Panc1 (cell line): ENCODE data around the gene KRT78. TPM values are rescaled to one million over a fixed set of nuclear protein-coding genes. Genes with fewer than 3 reads are reported as not detected.

Experiments used
- ATAC-seq: fragments of 200-7000 bp; cut with Tn5 transposase; 2 replicates; pipeline ENCODE4 v1.9.1; 2020; ENCODE audit warnings: mild to moderate bottlenecking, moderate library complexity
- BruUV-seq: library from RNA; stranded (reverse); fragments of 400-500 nt; replicated peaks from 2 replicates; lab custom pipeline; 2021; lab: Mats Ljungman, UMichigan
- CTCF ChIA-PET: fragments of 300-600 bp; sonication (Branson Sonifier 250); formaldehyde crosslinking; loops from one replicate; lab custom pipeline; 2022; ENCODE audit warnings: antibody characterized with exemption; lab: Charles Lee
- POLR2A ChIA-PET: fragments of 300-600 bp; sonication (Branson Sonifier 250); formaldehyde crosslinking; loops from one replicate; lab custom pipeline; 2022; ENCODE audit warnings: antibody characterized with exemption; lab: Charles Lee
- DNase-seq: peaks from one replicate; pipeline ENCODE4 v3.0.0-alpha.2; 2010; ENCODE audit warnings: low read depth, low spot score
- H3K27ac ChIP-seq: 2 replicates; pipeline ENCODE4 v1.5.1; 2011; ENCODE audit warnings: mild to moderate bottlenecking, low read length, inconsistent platforms
- H3K27me3 ChIP-seq: fragments of 200-500 bp; sonication (Bioruptor generic); 2 replicates; pipeline ENCODE4 v1.6.0; 2014; ENCODE audit warnings: low read length, inconsistent platforms; ENCODE audit not compliant: control insufficient read depth, insufficient read depth
- H3K36me3 ChIP-seq: fragments of 200-500 bp; sonication (Bioruptor generic); 2 replicates; pipeline ENCODE4 v1.5.1; 2014; ENCODE audit warnings: inconsistent platforms, mild to moderate bottlenecking, low read length, moderate library complexity; ENCODE audit not compliant: control insufficient read depth, insufficient read depth
- H3K4me1 ChIP-seq: 2 replicates; pipeline ENCODE4 v1.5.1; 2011; ENCODE audit warnings: inconsistent platforms, mild to moderate bottlenecking, low read length, moderate library complexity; ENCODE audit not compliant: control insufficient read depth, insufficient read depth
- H3K4me3 ChIP-seq, 2 experiments: 2 replicates each; pipeline ENCODE4 v1.5.1; 2011 to 2012; ENCODE audit warnings: low read depth in 2 of 2, low read length in 2 of 2, mild to moderate bottlenecking in 2 of 2, inconsistent platforms in 1 of 2, moderate library complexity in 1 of 2
- H3K9me3 ChIP-seq: fragments of 200-500 bp; sonication (Bioruptor generic); 2 replicates; pipeline ENCODE4 v1.5.1; 2014; ENCODE audit warnings: low read depth, mild to moderate bottlenecking, inconsistent platforms, low read length, moderate library complexity; ENCODE audit not compliant: control insufficient read depth, insufficient read depth
- POLR2AphosphoS5 ChIP-seq: IDR thresholded peaks from 2 replicates; pipeline ENCODE4 v1.6.1; 2012; ENCODE audit warnings: mild to moderate bottlenecking, low read depth, low read length, moderate library complexity
- SIN3A ChIP-seq: IDR thresholded peaks from 2 replicates; pipeline ENCODE4 v1.6.1; 2012; ENCODE audit warnings: low read depth, mild to moderate bottlenecking, low read length, moderate library complexity, borderline replicate concordance; ENCODE audit not compliant: insufficient read depth
- TCF7L2 ChIP-seq: IDR thresholded peaks from 2 replicates; pipeline ENCODE4 v1.6.1; 2011; ENCODE audit warnings: mild to moderate bottlenecking, low read depth, low read length, inconsistent platforms
- in situ Hi-C: cut with HindIII; loops from 2 replicates; pipeline ENCODE4 v1.10.0; 2016; ENCODE audit warnings: low sequenced_read_pairs, low pct_unique_long_range_greater_than_20kb
- intact Hi-C: fragments of 100-400 bp; cut with micrococcal nuclease; formaldehyde crosslinking; loops from one replicate; pipeline ENCODE4 v1.10.0; 2022; ENCODE audit not compliant: unreplicated experiment
- total RNA-seq: library from RNA; stranded (reverse); gene quantifications from one replicate; pipeline ENCODE4 v1.2.1, GENCODE V29; 2021; ENCODE audit not compliant: unreplicated experiment
- TF ChIP-seq, protein P1 (sequence below): fragments of 450-650 bp; IDR thresholded peaks from 2 replicates; pipeline ENCODE4 v1.5.1; 2017; ENCODE audit warnings: mild to moderate bottlenecking
- TF ChIP-seq, protein P2 (sequence below), 2 experiments: IDR thresholded peaks; 2 replicates each; pipeline ENCODE4 v1.6.1; 2011 to 2012; ENCODE audit warnings: low read depth in 2 of 2, control low read depth in 1 of 2, low read length in 1 of 2, mild to moderate bottlenecking in 1 of 2, moderate library complexity in 1 of 2; ENCODE audit not compliant: insufficient read depth in 1 of 2

KRT78 gene
- total RNA-seq, 1 experiment from 2014 or later = not detected

DNA sequence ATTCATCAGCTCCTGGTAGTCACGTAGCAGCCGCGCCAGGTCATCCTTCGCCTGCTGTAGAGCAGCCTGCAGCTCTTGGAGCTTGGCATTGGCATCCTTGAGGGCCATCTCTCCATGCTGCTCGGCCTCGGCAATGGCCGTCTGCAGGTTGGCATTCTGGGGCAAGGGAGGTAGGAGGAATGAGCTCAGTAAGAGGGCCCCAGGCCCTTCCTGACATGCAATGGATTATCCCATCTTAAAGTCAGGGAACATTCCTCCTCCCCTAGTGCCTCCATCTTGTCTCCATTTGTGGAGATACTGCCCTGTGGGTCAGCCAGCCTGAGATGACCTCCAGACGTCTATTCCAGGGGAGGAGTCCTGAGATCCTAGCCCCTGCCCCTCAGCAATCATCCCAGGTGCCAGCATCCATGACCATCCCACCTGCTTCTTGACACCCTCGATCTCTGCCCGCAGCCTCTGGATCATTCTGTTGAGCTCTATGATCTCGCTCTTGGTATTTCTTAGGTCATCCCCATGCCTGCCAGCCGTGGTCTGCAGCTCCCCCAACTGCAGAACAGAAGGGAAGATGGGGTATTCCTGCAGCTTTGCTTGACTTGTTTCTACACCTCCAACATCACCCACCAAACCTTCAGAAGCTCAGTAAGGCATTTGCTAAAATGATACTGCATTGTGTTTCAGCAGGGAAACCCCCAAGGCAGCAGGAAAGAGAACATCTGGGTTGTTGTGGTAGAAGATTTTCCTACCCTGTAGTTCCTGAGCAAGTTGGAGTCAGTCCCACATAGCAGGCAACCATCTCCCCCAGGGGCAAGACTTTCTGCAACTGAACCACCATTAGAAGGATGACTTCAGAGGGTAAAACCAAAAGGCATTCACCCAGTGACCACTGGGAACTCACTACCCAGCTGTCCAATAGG lies 57.3 kb downstream of the KRT78 start:
- intact Hi-C loops = no loop called here
- no peaks in the 10 kb centered on the region for H3K36me3 ChIP-seq
- no peaks in the 10 kb centered on the region for H3K9me3 ChIP-seq
- TF ChIP-seq SIN3A (no peak), TCF7L2 (no peak), POLR2AphosphoS5 (no peak)
- TF ChIP-seq, protein P1, sequence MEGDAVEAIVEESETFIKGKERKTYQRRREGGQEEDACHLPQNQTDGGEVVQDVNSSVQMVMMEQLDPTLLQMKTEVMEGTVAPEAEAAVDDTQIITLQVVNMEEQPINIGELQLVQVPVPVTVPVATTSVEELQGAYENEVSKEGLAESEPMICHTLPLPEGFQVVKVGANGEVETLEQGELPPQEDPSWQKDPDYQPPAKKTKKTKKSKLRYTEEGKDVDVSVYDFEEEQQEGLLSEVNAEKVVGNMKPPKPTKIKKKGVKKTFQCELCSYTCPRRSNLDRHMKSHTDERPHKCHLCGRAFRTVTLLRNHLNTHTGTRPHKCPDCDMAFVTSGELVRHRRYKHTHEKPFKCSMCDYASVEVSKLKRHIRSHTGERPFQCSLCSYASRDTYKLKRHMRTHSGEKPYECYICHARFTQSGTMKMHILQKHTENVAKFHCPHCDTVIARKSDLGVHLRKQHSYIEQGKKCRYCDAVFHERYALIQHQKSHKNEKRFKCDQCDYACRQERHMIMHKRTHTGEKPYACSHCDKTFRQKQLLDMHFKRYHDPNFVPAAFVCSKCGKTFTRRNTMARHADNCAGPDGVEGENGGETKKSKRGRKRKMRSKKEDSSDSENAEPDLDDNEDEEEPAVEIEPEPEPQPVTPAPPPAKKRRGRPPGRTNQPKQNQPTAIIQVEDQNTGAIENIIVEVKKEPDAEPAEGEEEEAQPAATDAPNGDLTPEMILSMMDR = no peak
- TF ChIP-seq, protein P2, sequence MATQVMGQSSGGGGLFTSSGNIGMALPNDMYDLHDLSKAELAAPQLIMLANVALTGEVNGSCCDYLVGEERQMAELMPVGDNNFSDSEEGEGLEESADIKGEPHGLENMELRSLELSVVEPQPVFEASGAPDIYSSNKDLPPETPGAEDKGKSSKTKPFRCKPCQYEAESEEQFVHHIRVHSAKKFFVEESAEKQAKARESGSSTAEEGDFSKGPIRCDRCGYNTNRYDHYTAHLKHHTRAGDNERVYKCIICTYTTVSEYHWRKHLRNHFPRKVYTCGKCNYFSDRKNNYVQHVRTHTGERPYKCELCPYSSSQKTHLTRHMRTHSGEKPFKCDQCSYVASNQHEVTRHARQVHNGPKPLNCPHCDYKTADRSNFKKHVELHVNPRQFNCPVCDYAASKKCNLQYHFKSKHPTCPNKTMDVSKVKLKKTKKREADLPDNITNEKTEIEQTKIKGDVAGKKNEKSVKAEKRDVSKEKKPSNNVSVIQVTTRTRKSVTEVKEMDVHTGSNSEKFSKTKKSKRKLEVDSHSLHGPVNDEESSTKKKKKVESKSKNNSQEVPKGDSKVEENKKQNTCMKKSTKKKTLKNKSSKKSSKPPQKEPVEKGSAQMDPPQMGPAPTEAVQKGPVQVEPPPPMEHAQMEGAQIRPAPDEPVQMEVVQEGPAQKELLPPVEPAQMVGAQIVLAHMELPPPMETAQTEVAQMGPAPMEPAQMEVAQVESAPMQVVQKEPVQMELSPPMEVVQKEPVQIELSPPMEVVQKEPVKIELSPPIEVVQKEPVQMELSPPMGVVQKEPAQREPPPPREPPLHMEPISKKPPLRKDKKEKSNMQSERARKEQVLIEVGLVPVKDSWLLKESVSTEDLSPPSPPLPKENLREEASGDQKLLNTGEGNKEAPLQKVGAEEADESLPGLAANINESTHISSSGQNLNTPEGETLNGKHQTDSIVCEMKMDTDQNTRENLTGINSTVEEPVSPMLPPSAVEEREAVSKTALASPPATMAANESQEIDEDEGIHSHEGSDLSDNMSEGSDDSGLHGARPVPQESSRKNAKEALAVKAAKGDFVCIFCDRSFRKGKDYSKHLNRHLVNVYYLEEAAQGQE (IDR thresholded peaks at IDR 0.05; ENCODE audit: insufficient read depth in 1 of 2, low read depth in 2 of 2, low read length in 1 of 2) = no peak
- DNase-seq = no peak
- no peak for ATAC-seq
- H3K27me3 ChIP-seq = no peaks in the 10 kb centered on the region; the same call in 1 of the 2 replicates
- in situ Hi-C loops = no loop called here
- H3K27ac ChIP-seq = no peak overlapping the region
- BruUV-seq = no TSS peak
- ChIA-PET POLR2A (interaction anchor here (0.6 kb wide), 1 partner anchor 16 kb away, joined by 3 read pairs; no protein-coding TSS in a partner anchor), CTCF (interaction anchor here (0.8 kb wide), 1 partner anchor 77 kb away, joined by 3 read pairs; no protein-coding TSS in a partner anchor)
- H3K4me3 ChIP-seq = no peak overlapping the region
- H3K4me1 ChIP-seq = no peaks in the 10 kb centered on the region

- H3K9me3 ChIP-seq = no peaks in the 10 kb centered on the region
- POLR2A ChIA-PET = interaction anchor here (0.6 kb wide), 1 partner anchor 15 kb away, joined by 3 read pairs; no protein-coding TSS in a partner anchor
- CTCF ChIA-PET = no interaction called here
- H3K36me3 ChIP-seq = no peaks in the 10 kb centered on the region
- no peak overlapping the region for H3K4me3 ChIP-seq
- TF ChIP-seq, protein P2 (IDR thresholded peaks at IDR 0.05; ENCODE audit: insufficient read depth in 1 of 2, low read depth in 2 of 2, low read length in 1 of 2) = no peak
- no peak for TF ChIP-seq TCF7L2
- TF ChIP-seq, protein P1 = no peak
- no peak overlapping the region for H3K27ac ChIP-seq
- ATAC-seq = no peak
- intact Hi-C loops = no loop called here
- DNase-seq = no peak
- no peaks in the 10 kb centered on the region; the same call in 1 of the 2 replicates for H3K27me3 ChIP-seq
- no TSS peak for BruUV-seq
- H3K4me1 ChIP-seq = no peaks in the 10 kb centered on the region
- in situ Hi-C loops = no loop called here
Measured at GRCh38 chr12:52790427-52791270, 58.1 kb downstream of the KRT78 start.
